HEK293 (cell line): Measurements from ENCODE around the gene RPS15.
A peak's percentile ranks its signal among the peaks of the same experiment; 100 is the strongest.

Source experiments
- FEZF1 ChIP-seq: fragments of 450-650 bp; formaldehyde crosslinking; IDR thresholded peaks from 2 replicates; pipeline ENCODE4 v1.5.1; 2016; ENCODE audit warnings: missing biosample characterization, missing genetic modification characterization
- GLI2 ChIP-seq: fragments of 450-650 bp; formaldehyde crosslinking; IDR thresholded peaks from 2 replicates; pipeline ENCODE4; 2017; ENCODE audit warnings: missing biosample characterization, missing genetic modification characterization, low read depth, borderline replicate concordance
- GLIS1 ChIP-seq: fragments of 450-650 bp; formaldehyde crosslinking; IDR thresholded peaks from 2 replicates; pipeline ENCODE4 v1.5.1; 2016; ENCODE audit warnings: missing biosample characterization, missing genetic modification characterization
- GLIS2 ChIP-seq: fragments of 450-650 bp; formaldehyde crosslinking; IDR thresholded peaks from 2 replicates; pipeline ENCODE4 v1.5.1; 2016; ENCODE audit warnings: missing biosample characterization, missing genetic modification characterization
- HIC1 ChIP-seq: fragments of 450-650 bp; formaldehyde crosslinking; IDR thresholded peaks from 2 replicates; pipeline ENCODE4 v1.5.1; 2016; ENCODE audit warnings: missing biosample characterization, missing genetic modification characterization
- IKZF3 ChIP-seq: fragments of 450-650 bp; IDR thresholded peaks from 2 replicates; pipeline ENCODE4 v1.5.0; 2018; ENCODE audit warnings: missing biosample characterization, mild to moderate bottlenecking, missing genetic modification characterization, moderate library complexity
- MEIS1 ChIP-seq: sonication (generic); formaldehyde crosslinking; IDR thresholded peaks from 2 replicates; pipeline ENCODE4 v1.8.1; 2022; ENCODE audit warnings: missing genetic modification reagents, mild to moderate bottlenecking, borderline replicate concordance
- OSR2 ChIP-seq: fragments of 450-650 bp; formaldehyde crosslinking; IDR thresholded peaks from 2 replicates; pipeline ENCODE4 v1.5.1; 2016; ENCODE audit warnings: missing biosample characterization, missing genetic modification characterization
- SP2 ChIP-seq: fragments of 450-650 bp; formaldehyde crosslinking; IDR thresholded peaks from 2 replicates; pipeline ENCODE4 v1.5.1; 2016; ENCODE audit warnings: missing biosample characterization, missing genetic modification characterization
- ZBTB8A ChIP-seq: fragments of 450-650 bp; formaldehyde crosslinking; IDR thresholded peaks from 2 replicates; pipeline ENCODE4 v1.5.1; 2016; ENCODE audit warnings: missing biosample characterization, missing genetic modification characterization
- ZFP69B ChIP-seq: fragments of 450-650 bp; formaldehyde crosslinking; IDR thresholded peaks from 2 replicates; pipeline ENCODE4 v1.5.1; 2016; ENCODE audit warnings: missing biosample characterization, missing genetic modification characterization
- ZIC2 ChIP-seq: fragments of 450-650 bp; formaldehyde crosslinking; IDR thresholded peaks from 2 replicates; pipeline ENCODE4 v1.5.1; 2016; ENCODE audit warnings: missing biosample characterization, missing genetic modification characterization
- ZNF239 ChIP-seq: fragments of 450-650 bp; formaldehyde crosslinking; IDR thresholded peaks from 2 replicates; pipeline ENCODE4 v1.5.1; 2016; ENCODE audit warnings: missing biosample characterization, missing genetic modification characterization
- ZNF248 ChIP-seq: fragments of 450-650 bp; formaldehyde crosslinking; IDR thresholded peaks from 2 replicates; pipeline ENCODE4 v1.5.1; 2017; ENCODE audit warnings: missing biosample characterization, missing genetic modification characterization
- ZNF354C ChIP-seq: fragments of 450-650 bp; formaldehyde crosslinking; IDR thresholded peaks from 2 replicates; pipeline ENCODE4 v1.5.1; 2016; ENCODE audit warnings: missing biosample characterization, missing genetic modification characterization, low read depth, borderline replicate concordance
- ZNF510 ChIP-seq: fragments of 450-650 bp; formaldehyde crosslinking; IDR thresholded peaks from 2 replicates; pipeline ENCODE4 v1.5.1; 2018; ENCODE audit warnings: mild to moderate bottlenecking, missing genetic modification characterization, missing biosample characterization; ENCODE audit not compliant: insufficient replicate concordance
- ZNF558 ChIP-seq: fragments of 450-650 bp; formaldehyde crosslinking; IDR thresholded peaks from 2 replicates; pipeline ENCODE4 v1.5.1; 2016; ENCODE audit warnings: missing biosample characterization, missing genetic modification characterization
- ZNF561 ChIP-seq: fragments of 450-650 bp; IDR thresholded peaks from 2 replicates; pipeline ENCODE4 v1.5.1; 2018; ENCODE audit warnings: missing biosample characterization, missing genetic modification characterization, borderline replicate concordance
- ZNF580 ChIP-seq: fragments of 450-650 bp; formaldehyde crosslinking; IDR thresholded peaks from 2 replicates; pipeline ENCODE4 v1.5.1; 2016; ENCODE audit warnings: missing biosample characterization, missing genetic modification characterization
- ZNF585B ChIP-seq: fragments of 450-650 bp; formaldehyde crosslinking; IDR thresholded peaks from 2 replicates; pipeline ENCODE4 v1.5.1; 2016; ENCODE audit warnings: missing biosample characterization, missing genetic modification characterization
- ZNF610 ChIP-seq: fragments of 450-650 bp; formaldehyde crosslinking; IDR thresholded peaks from 2 replicates; pipeline ENCODE4 v1.5.1; 2016; ENCODE audit warnings: missing biosample characterization, missing genetic modification characterization, borderline replicate concordance
- ZNF621 ChIP-seq: fragments of 450-650 bp; formaldehyde crosslinking; IDR thresholded peaks from 2 replicates; pipeline ENCODE4 v1.5.1; 2017; ENCODE audit warnings: missing biosample characterization, missing genetic modification characterization
- ZNF785 ChIP-seq: fragments of 450-650 bp; formaldehyde crosslinking; IDR thresholded peaks from 2 replicates; pipeline ENCODE4 v1.5.1; 2016; ENCODE audit warnings: missing biosample characterization, missing genetic modification characterization
- ZSCAN16 ChIP-seq: fragments of 450-650 bp; formaldehyde crosslinking; IDR thresholded peaks from 2 replicates; pipeline ENCODE4 v1.5.1; 2016; ENCODE audit warnings: missing biosample characterization, missing genetic modification characterization
- TF ChIP-seq, protein P1 (sequence below): fragments of 450-650 bp; formaldehyde crosslinking; IDR thresholded peaks from 2 replicates; pipeline ENCODE4 v1.5.1; 2016; ENCODE audit warnings: missing biosample characterization, missing genetic modification characterization
- TF ChIP-seq, protein P2 (sequence below): fragments of 450-650 bp; formaldehyde crosslinking; conservative IDR thresholded peaks from 2 replicates; pipeline ENCODE4 v1.5.1; 2016; ENCODE audit warnings: low read depth, missing biosample characterization, missing genetic modification characterization
- TF ChIP-seq, protein P3 (sequence below): fragments of 450-650 bp; formaldehyde crosslinking; IDR thresholded peaks from 2 replicates; pipeline ENCODE4 v1.5.1; 2017; ENCODE audit warnings: missing biosample characterization, missing genetic modification characterization
- TF ChIP-seq, protein P4 (sequence below): fragments of 450-650 bp; formaldehyde crosslinking; IDR thresholded peaks from 2 replicates; pipeline ENCODE4 v1.5.1; 2016; ENCODE audit warnings: missing biosample characterization, missing genetic modification characterization

The RPS15 gene

GRCh38 chr19:1396019-1396767 lies 42.0 kb upstream of the RPS15 start (continued):
- TF ChIP-seq MEIS1 = no peak
- 0 out of 2 replicates have a peak, but pooled peaks have one; percentile 39 for TF ChIP-seq GLIS1
- TF ChIP-seq, protein P1, sequence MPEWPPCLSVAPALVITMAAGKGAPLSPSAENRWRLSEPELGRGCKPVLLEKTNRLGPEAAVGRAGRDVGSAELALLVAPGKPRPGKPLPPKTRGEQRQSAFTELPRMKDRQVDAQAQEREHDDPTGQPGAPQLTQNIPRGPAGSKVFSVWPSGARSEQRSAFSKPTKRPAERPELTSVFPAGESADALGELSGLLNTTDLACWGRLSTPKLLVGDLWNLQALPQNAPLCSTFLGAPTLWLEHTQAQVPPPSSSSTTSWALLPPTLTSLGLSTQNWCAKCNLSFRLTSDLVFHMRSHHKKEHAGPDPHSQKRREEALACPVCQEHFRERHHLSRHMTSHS (tag by site-specific recombination) = no peak
- TF ChIP-seq, protein P2, sequence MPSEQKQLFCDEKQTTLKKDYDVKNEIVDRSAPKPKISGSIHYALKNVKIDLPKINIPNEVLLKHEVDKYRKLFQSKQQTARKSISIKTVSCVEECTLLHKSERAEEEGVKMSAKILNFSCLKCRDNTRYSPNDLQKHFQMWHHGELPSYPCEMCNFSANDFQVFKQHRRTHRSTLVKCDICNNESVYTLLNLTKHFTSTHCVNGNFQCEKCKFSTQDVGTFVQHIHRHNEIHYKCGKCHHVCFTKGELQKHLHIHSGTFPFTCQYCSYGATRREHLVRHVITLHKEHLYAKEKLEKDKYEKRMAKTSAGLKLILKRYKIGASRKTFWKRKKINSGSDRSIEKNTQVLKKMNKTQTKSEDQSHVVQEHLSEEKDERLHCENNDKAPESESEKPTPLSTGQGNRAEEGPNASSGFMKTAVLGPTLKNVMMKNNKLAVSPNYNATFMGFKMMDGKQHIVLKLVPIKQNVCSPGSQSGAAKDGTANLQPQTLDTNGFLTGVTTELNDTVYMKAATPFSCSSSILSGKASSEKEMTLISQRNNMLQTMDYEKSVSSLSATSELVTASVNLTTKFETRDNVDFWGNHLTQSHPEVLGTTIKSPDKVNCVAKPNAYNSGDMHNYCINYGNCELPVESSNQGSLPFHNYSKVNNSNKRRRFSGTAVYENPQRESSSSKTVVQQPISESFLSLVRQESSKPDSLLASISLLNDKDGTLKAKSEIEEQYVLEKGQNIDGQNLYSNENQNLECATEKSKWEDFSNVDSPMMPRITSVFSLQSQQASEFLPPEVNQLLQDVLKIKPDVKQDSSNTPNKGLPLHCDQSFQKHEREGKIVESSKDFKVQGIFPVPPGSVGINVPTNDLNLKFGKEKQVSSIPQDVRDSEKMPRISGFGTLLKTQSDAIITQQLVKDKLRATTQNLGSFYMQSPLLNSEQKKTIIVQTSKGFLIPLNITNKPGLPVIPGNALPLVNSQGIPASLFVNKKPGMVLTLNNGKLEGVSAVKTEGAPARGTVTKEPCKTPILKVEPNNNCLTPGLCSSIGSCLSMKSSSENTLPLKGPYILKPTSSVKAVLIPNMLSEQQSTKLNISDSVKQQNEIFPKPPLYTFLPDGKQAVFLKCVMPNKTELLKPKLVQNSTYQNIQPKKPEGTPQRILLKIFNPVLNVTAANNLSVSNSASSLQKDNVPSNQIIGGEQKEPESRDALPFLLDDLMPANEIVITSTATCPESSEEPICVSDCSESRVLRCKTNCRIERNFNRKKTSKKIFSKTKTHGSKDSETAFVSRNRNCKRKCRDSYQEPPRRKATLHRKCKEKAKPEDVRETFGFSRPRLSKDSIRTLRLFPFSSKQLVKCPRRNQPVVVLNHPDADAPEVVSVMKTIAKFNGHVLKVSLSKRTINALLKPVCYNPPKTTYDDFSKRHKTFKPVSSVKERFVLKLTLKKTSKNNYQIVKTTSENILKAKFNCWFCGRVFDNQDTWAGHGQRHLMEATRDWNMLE (tag by site-specific recombination) = no peak
- TF ChIP-seq ZIC2 (tag by site-specific recombination) = peak; percentile 78
- TF ChIP-seq FEZF1 (tag by site-specific recombination) = no peak
- TF ChIP-seq GLIS2 = peak; percentile 55; the same call in 1 of the 2 replicates
- no peak for TF ChIP-seq ZNF510 (tag by site-specific recombination)
- no peak for TF ChIP-seq ZNF621 (tag by site-specific recombination)
- TF ChIP-seq ZNF785 = no peak
- peak; percentile 73 for TF ChIP-seq SP2 (tag by site-specific recombination)
- TF ChIP-seq ZNF239 (tag by site-specific recombination) = no peak
- no peak for TF ChIP-seq ZNF610
- no peak for TF ChIP-seq GLI2
- TF ChIP-seq ZNF248 (tag by site-specific recombination) = no peak
- no peak for TF ChIP-seq ZNF561 (tag by site-specific recombination)
- TF ChIP-seq IKZF3 (tag by site-specific recombination) = no peak
- no peak for TF ChIP-seq ZNF558
- TF ChIP-seq ZFP69B (tag by site-specific recombination) = 0 out of 2 replicates have a peak, but pooled peaks have one; percentile 24
- no peak for TF ChIP-seq ZNF354C
- no peak for TF ChIP-seq OSR2
- no peak for TF ChIP-seq ZNF580 (tag by site-specific recombination)
- peak; percentile 23 for TF ChIP-seq ZBTB8A (tag by site-specific recombination)
- TF ChIP-seq, protein P3, sequence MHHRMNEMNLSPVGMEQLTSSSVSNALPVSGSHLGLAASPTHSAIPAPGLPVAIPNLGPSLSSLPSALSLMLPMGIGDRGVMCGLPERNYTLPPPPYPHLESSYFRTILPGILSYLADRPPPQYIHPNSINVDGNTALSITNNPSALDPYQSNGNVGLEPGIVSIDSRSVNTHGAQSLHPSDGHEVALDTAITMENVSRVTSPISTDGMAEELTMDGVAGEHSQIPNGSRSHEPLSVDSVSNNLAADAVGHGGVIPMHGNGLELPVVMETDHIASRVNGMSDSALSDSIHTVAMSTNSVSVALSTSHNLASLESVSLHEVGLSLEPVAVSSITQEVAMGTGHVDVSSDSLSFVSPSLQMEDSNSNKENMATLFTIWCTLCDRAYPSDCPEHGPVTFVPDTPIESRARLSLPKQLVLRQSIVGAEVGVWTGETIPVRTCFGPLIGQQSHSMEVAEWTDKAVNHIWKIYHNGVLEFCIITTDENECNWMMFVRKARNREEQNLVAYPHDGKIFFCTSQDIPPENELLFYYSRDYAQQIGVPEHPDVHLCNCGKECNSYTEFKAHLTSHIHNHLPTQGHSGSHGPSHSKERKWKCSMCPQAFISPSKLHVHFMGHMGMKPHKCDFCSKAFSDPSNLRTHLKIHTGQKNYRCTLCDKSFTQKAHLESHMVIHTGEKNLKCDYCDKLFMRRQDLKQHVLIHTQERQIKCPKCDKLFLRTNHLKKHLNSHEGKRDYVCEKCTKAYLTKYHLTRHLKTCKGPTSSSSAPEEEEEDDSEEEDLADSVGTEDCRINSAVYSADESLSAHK (tag by site-specific recombination) = no peak
- TF ChIP-seq ZNF585B (tag by site-specific recombination) = no peak
- TF ChIP-seq, protein P4, sequence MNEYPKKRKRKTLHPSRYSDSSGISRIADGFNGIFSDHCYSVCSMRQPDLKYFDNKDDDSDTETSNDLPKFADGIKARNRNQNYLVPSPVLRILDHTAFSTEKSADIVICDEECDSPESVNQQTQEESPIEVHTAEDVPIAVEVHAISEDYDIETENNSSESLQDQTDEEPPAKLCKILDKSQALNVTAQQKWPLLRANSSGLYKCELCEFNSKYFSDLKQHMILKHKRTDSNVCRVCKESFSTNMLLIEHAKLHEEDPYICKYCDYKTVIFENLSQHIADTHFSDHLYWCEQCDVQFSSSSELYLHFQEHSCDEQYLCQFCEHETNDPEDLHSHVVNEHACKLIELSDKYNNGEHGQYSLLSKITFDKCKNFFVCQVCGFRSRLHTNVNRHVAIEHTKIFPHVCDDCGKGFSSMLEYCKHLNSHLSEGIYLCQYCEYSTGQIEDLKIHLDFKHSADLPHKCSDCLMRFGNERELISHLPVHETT (tag by site-specific recombination) = no peak
- peak; percentile 80 for TF ChIP-seq HIC1 (tag by site-specific recombination)
- TF ChIP-seq ZSCAN16 (tag by site-specific recombination) = no peak
